K562 (cell line): ENCODE measurements around the gene NECAP2. TPM values are rescaled to one million over a fixed set of nuclear protein-coding genes. Genes with fewer than 3 reads are reported as not detected.
A peak's percentile ranks its signal among the peaks of the same experiment; 100 is the strongest.

ENCODE experiments used
- BCL6 ChIP-seq: fragments of 250-450 bp; sonication (Bioruptor Pico); IDR thresholded peaks from 2 replicates; pipeline ENCODE4 v1.4.0; 2020
- CEBPG ChIP-seq, 3 experiments: fragments of 200-800 bp in 1 of 3; sonication (Bioruptor generic) in 1 of 3; sonication (generic) in 1 of 3; formaldehyde crosslinking in 1 of 3; IDR thresholded peaks in 2 of 3; conservative IDR thresholded peaks in 1 of 3; 2 replicates each; pipeline versions ENCODE4 v1.6.1 to v1.8.0; 2016 to 2022; ENCODE audit warnings: missing compliant biosample characterization in 2 of 3, missing genetic modification characterization in 2 of 3, mild to moderate bottlenecking in 1 of 3, missing genetic modification reagents in 1 of 3
- CHD1 ChIP-seq: fragments of 200-600 bp; sonication (generic); IDR thresholded peaks from one replicate; pipeline ENCODE4 v1.6.1; 2012; ENCODE audit warnings: mild to moderate bottlenecking, moderate library complexity, low read length, inconsistent platforms
- ELF2 ChIP-seq: fragments of 250-450 bp; sonication (Bioruptor Pico); IDR thresholded peaks from 2 replicates; pipeline ENCODE4 v1.5.0; 2021; ENCODE audit warnings: mild to moderate bottlenecking
- ETS1 ChIP-seq: conservative IDR thresholded peaks from 2 replicates; pipeline ENCODE4 v1.6.1; 2011; ENCODE audit warnings: low read depth, mild to moderate bottlenecking, low read length; ENCODE audit not compliant: control insufficient read depth
- ETV5 ChIP-seq: sonication (generic); formaldehyde crosslinking; IDR thresholded peaks from 2 replicates; pipeline ENCODE4 v1.4.0; 2020; ENCODE audit warnings: low read depth, mild to moderate bottlenecking, missing genetic modification reagents
- KAT7 ChIP-seq: sonication (generic); formaldehyde crosslinking; IDR thresholded peaks from 2 replicates; pipeline ENCODE4 v1.8.0; 2022; ENCODE audit warnings: missing genetic modification reagents, mild to moderate bottlenecking, borderline replicate concordance
- KDM4B ChIP-seq, 2 experiments: fragments of 450-650 bp in 1 of 2; sonication (generic) in 1 of 2; IDR thresholded peaks; 2 replicates each; pipeline ENCODE4 v1.6.1; 2016 to 2017; ENCODE audit warnings: borderline replicate concordance in 2 of 2, antibody characterized with exemption in 1 of 2, low read depth in 1 of 2, mild to moderate bottlenecking in 1 of 2
- KLF6 ChIP-seq: fragments of 250-450 bp; sonication (Bioruptor Pico); IDR thresholded peaks from 2 replicates; pipeline ENCODE4 v1.4.0; 2020; ENCODE audit warnings: mild to moderate bottlenecking, moderate library complexity, borderline replicate concordance
- NCOA1 ChIP-seq: fragments of 450-650 bp; IDR thresholded peaks from 2 replicates; pipeline ENCODE4 v1.6.1; 2016; ENCODE audit warnings: low read depth
- NCOA4 ChIP-seq: fragments of 450-650 bp; IDR thresholded peaks from 2 replicates; pipeline ENCODE4 v1.6.1; 2018; ENCODE audit warnings: mild to moderate bottlenecking; ENCODE audit not compliant: partially characterized antibody
- NR0B1 ChIP-seq: fragments of 450-650 bp; IDR thresholded peaks from one replicate; pipeline ENCODE4 v1.6.1; 2018; ENCODE audit warnings: mild to moderate bottlenecking, moderate library complexity; ENCODE audit not compliant: partially characterized antibody
- POLR3G ChIP-seq: IDR thresholded peaks from 2 replicates; pipeline ENCODE4 v1.6.1; 2011; ENCODE audit not compliant: insufficient read length, insufficient replicate concordance; ENCODE audit errors: extremely low read depth
- TCF7 ChIP-seq: sonication (generic); IDR thresholded peaks from 2 replicates; pipeline ENCODE4 v1.6.1; 2016; ENCODE audit warnings: antibody characterized with exemption, borderline replicate concordance
- ZBTB12 ChIP-seq: fragments of 250-450 bp; sonication (Bioruptor Pico); IDR thresholded peaks from 2 replicates; pipeline ENCODE4 v1.4.0; 2020
- ZBTB17 ChIP-seq: fragments of 450-650 bp; formaldehyde crosslinking; IDR thresholded peaks from 2 replicates; pipeline ENCODE4 v1.4.0; 2020; ENCODE audit warnings: mild to moderate bottlenecking
- ZC3H8 ChIP-seq: fragments of 450-650 bp; IDR thresholded peaks from 2 replicates; pipeline ENCODE4 v1.6.1; 2017
- ZFP91 ChIP-seq: sonication (generic); formaldehyde crosslinking; IDR thresholded peaks from 2 replicates; pipeline ENCODE4 v1.8.0; 2022; ENCODE audit warnings: mild to moderate bottlenecking, missing genetic modification reagents
- ZNF121 ChIP-seq: sonication (generic); formaldehyde crosslinking; conservative IDR thresholded peaks from 2 replicates; pipeline ENCODE4 v1.8.0; 2022; ENCODE audit warnings: missing genetic modification reagents
- ZNF57 ChIP-seq: fragments of 450-650 bp; formaldehyde crosslinking; IDR thresholded peaks from 2 replicates; pipeline ENCODE4 v1.4.0; 2020; ENCODE audit warnings: mild to moderate bottlenecking, moderate library complexity
- ZNF696 ChIP-seq: fragments of 250-450 bp; sonication (Bioruptor Pico); conservative IDR thresholded peaks from 2 replicates; pipeline ENCODE4 v1.4.0; 2020; ENCODE audit warnings: mild to moderate bottlenecking, moderate library complexity
- ZSCAN29 ChIP-seq: fragments of 450-650 bp; IDR thresholded peaks from 2 replicates; pipeline ENCODE4 v1.6.1; 2017
- polyA plus RNA-seq, 8 experiments: library from polyadenylated mRNA; depleted of rRNA in 4 of 8; stranded (reverse) in 5 of 8; unstranded in 3 of 8; fragments of >200 nt; fragmentation: Nextera tagmentation in 2 of 8; fragmentation: Illumina TruSeq in 1 of 8; extraction: Ambion mirVana in 2 of 8; extraction: Trizol in 1 of 8; gene quantifications; 2 replicates each; pipeline versions ENCODE4 v1.2.1 to v1.2.3, GENCODE V29; 2011 to 2014; ENCODE audit warnings: inconsistent platforms in 1 of 8, missing spikeins in 1 of 8
- total RNA-seq, 7 experiments: library from RNA; depleted of rRNA in 6 of 7; stranded (reverse); fragments of >200 nt in 6 of 7; fragmentation: Illumina TruSeq in 2 of 7; extraction: Trizol in 2 of 7; gene quantifications; 2 replicates each; pipeline versions ENCODE4 v1.2.1 to v1.2.3, GENCODE V29; 2011 to 2021; ENCODE audit warnings: low replicate concordance in 1 of 7

NECAP2 gene
- total and polyA plus RNA-seq, 9 of the 15 experiments (the other 6 are each of a cell fraction or from before 2014, with no cell fraction given): 22.7 to 107 (median 79.2) TPM

- no peak for TF ChIP-seq NCOA1
- no peak for TF ChIP-seq NR0B1
- 0 out of 2 replicates have a peak, but pooled peaks have one; percentile 16 for TF ChIP-seq ZFP91 (CRISPR knock-in tag)
- no peak for TF ChIP-seq KAT7 (CRISPR knock-in tag)
- 0 out of 4 replicates have a peak, but pooled peaks of 1 of the 2 experiments have one; percentile 24 for TF ChIP-seq KDM4B (IDR thresholded peaks at IDR 0.05; ENCODE audit: borderline replicate concordance in 2 of 2, low read depth in 1 of 2)
- no peak for TF ChIP-seq ZC3H8
- peak; percentile 64 for TF ChIP-seq CHD1
- TF ChIP-seq ZNF121 (CRISPR knock-in tag): no peak
- no peak for TF ChIP-seq ELF2 (CRISPR knock-in tag)
- TF ChIP-seq TCF7: no peak
- no peak for TF ChIP-seq BCL6
- no peak for TF ChIP-seq ZBTB12 (CRISPR knock-in tag)
- TF ChIP-seq ETS1: 0 out of 2 replicates have a peak, but pooled peaks have one; percentile 42
- no peak for TF ChIP-seq ZSCAN29
- TF ChIP-seq ZBTB17 (CRISPR knock-in tag): no peak
- no peak for TF ChIP-seq NCOA4
- TF ChIP-seq ETV5: peak; percentile 49; the same call in 1 of the 2 replicates
- no peak for TF ChIP-seq ZNF696
- peak; percentile 18; the same call in 1 of the 2 replicates for TF ChIP-seq CEBPG (CRISPR knock-in tag; IDR thresholded peaks at IDR 0.05)
- TF ChIP-seq CEBPG (tag; conservative IDR thresholded peaks at IDR 0.05 in 1 of 2, IDR thresholded peaks at IDR 0.05 in 1 of 2): no peak
- TF ChIP-seq POLR3G: no peak
- TF ChIP-seq ZNF57: no peak
- TF ChIP-seq KLF6 (CRISPR knock-in tag): no peak
These were observed 58.3 kb downstream of the NECAP2 start (continued) for GRCh38 chr1:16498573-16499413.
